LHCN-M2 (cell line): ENCODE data around the gene GPR3. TPM values are rescaled to one million over a fixed set of nuclear protein-coding genes. Genes with fewer than 3 reads are reported as not detected.
A peak's percentile ranks its signal among the peaks of the same experiment; 100 is the strongest.

Source experiments
- DNase-seq: peaks from one replicate; pipeline ENCODE4 v3.0.0-alpha.2; 2012; ENCODE audit warnings: low read depth
- total RNA-seq: library from RNA; depleted of rRNA; stranded (reverse); fragments of >200 nt; gene quantifications from 2 replicates; pipeline ENCODE4 v1.2.3, GENCODE V29; 2014

Gene GPR3
- total RNA-seq, 1 experiment from 2014 or later = 8.7 TPM

DNA sequence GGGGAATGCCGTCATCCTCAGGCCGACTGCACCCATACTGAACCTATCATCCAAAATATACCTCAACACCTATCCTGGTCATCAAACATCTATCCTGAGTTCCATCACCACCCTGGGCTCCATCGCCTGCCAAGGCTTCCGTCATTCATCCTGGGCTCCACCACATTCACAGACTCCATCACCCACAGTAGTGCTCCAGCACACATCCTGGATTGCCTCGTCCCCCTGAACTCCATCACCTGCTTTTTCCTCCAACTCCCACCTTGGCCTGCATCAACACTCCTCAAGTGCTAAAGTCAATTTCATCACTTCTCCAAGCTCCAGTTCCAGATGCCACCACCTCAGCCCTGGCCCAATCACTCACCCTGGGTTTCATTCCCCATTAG is 33.5 kb upstream of the GPR3 start:
- DNase-seq = no peak

DNA sequence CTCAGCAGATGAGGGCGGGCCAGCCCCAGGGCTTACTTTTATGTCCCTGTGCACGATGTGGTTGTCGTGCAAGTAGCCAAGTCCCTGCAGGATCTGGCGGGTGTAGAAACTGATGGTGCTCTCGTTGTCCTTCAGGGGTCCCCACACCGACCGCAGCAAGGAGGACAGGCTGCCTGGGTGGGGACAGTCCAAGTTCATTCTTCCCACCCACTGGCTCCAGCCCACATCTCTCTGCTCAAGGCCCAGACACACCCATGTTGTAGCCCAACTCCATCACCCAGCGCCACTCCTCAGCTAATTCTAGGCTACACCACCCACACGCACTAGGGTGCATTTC is 32.6 kb upstream of the GPR3 start:
- no peak for DNase-seq

DNA sequence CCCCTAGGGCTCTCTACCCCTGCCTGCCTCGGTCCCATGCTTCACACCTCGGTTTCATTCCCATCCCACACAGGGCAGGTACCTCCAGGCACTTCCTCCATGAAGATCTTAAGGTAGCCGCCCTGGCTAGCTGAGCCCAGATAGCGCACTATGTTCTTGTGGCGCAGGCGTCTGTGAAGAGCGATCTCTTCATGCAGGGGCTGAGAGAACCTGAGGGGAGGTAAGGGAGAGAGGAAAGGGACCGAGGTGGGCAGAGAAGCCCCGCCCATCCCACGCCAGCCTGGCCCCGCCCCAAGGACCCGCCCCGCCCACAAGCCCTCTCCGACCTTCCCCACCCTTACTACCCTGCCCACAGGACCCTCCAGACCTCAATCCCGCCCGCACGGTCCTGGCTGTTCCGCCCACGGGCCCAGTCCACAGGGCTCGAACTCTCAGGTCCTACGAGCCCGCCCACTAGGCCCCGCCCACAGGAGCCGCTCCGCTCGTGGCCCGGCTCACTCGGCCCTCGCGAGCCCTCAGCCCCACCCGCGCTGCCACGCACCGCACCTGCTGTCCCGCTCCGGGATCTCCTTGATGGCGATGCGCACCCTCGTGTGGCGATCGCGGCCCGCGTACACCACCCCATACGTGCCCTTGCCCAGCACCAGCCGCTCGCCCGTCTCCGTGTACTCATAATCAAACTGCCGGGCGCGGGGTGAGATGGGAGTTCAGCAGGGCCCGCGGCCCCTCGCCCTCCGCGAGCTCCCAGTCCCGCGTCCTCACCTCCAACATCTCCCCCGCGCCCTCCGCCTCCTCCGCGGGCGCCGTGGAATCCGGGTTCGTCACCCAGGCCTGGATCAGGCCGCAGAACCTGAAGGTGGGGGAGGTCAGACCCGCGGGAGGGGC is 32.0 kb upstream of the GPR3 start:
- no peak for DNase-seq

DNA sequence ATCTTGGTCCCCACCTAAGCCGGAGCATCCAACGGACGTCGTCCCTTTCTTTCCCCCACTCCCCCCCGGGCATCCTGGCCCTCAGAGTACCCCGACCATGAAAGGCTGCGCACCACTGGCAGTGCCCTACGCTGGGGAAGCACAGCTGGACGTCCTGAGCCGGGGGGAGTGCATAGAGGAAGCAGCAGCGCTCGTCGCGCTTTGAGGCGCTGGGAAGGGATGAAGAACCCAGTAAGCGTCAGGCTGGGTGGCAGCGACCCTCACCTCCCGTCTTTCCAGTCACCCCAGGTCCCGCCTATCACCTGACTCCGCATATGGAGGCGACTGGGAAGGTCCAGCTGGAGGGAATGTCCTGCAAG is 31.4 kb upstream of the GPR3 start:
- no peak for DNase-seq

DNA sequence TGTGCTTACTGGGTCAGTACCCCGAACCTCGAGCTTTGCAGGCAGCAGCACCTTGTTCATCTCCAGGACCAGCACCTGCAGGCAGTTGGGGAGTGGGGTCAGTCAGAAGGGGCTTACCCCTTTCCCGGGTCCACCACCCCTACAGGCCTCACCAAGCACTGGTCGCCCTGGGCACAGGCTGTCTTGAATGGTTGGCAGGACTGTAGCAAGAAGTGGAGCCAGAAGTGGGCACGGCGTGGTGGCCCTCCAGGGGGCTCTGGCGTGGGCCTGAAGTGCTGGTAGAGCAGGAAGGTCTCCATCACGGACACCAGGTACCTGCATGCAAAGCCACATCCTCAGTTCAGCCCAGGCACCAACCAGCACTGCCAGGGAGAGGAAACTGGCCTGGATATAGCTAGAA is 30.9 kb upstream of the GPR3 start:
- DNase-seq = no peak

DNA sequence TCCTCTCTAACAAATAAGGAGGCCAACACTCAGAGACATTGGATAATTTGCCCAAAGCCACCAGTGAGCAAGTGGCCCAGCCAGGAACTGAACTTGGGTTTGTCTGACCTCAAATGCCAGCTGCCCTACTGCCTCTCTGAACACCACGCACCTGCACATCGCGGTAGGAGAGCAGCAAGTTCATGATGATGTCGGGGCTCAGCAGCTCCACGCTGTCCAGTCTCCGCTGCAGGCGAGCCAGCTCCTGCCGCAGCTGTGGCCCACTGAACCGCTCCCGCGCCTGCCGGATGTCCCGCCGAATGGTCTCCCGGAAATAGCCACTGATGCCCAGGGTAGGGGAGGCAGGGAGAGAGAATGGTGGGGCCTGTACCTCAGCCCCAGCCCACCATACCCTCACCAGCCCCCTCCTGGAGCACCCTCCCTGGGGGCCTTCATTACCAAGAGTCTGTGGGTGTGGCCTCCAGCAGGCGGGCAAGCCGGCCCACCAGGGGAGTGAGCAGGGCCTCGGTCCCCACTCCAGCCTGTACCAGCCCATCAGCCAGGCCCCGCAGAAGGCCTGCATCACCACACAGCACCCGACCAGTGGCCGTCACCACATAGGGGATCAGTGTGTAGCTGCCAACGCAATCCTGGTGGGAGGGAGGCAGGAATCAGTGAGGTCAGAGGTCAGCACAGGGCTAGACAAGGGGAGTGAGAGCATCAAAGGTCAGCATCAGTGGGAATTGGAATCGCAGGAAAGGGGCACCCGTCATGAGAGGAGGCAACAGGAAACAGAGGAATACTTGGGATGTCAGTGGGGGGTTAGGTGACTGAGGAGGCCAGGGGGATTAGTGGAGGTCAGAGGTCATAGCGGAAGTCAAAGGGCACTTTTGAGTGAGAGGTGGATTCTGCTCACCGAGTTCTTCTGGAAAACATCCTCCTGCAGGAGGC is 28.4 kb upstream of the GPR3 start:
- no peak for DNase-seq

DNA sequence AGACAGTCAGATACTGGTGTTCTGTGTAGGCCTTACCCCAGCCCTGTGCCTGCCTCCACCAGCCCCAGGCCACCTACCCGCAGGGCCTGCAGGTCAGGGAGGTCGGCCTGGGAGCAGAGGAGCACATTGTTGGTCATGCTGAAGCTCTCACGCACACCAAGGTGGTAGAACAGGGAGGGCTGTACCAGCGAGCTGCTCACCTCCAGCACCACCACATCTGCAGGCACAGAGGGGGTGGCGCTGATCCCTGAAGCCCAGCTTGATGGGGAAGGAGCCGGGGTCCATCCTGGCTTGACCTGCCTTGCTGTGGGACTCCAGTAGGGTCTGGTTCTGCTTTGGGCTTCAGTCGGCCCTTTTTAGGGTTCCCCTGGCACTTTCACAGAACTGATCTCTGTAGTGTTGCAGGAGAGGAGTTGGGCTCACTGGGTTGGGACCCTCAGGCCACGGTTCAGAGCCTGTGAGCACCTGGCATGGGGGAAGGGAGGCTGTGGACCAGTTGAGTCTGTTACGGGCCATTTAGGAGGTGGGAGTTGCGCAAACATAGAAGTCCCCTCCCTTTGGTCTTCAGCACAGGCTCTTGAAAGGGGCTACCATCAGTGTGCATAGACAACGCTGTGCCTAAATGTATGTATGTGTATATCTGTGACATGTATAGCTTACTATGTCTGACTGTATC is 27.6 kb upstream of the GPR3 start:
- no peak for DNase-seq

DNA sequence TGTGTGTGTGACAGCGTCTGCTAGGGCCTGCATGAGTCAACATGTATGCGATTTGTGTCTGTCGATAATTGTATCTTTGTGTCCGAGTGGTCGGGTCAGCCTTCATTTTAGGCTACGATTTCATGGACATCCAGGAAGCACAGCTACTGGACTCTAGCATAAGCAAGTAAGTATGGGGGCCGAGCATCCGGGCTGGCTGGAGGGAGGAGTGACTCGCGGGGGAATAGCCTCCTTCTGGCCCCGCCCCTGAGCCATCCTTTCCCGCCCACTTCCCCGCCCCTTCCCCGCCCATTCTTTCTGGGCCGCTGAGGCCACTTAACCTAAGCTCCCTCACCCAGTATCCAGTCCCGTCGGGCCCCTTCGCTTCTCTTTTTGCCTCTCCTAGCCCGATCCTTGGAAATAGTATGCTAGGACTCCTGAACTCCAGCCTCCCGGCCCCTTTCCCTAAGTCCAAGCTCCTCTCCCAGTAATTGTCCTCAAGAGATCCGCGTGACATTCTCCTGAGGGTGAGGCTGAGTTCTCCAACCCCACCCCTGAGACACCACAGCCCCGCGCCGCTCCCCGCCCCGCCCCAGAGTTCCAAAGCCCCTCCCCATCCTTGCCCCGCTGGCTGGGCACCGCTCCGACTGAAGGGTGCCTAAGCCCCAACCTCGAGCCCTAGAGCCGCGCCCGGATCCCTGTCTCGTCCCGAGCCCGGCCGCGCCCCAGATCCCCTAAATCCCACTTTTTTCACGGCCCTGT is 26.9 kb upstream of the GPR3 start:
- peak; percentile 87 for DNase-seq

DNA sequence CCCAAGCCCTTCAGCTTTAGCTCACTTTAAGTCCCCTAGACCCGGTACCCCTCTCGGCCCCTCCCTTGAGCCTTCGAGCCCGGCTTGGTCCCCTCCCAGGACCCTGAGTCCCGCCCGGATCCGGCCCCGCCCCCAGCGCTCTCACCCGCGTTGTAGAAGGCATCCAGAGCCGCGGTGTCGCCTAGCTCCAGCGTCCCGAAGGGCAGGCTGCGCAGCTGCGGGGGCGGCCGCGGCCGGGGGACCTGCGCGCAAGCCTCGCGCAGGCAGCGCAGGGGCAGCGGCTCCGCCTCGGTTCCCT is 26.4 kb upstream of the GPR3 start:
- DNase-seq = peak; percentile 79

DNA sequence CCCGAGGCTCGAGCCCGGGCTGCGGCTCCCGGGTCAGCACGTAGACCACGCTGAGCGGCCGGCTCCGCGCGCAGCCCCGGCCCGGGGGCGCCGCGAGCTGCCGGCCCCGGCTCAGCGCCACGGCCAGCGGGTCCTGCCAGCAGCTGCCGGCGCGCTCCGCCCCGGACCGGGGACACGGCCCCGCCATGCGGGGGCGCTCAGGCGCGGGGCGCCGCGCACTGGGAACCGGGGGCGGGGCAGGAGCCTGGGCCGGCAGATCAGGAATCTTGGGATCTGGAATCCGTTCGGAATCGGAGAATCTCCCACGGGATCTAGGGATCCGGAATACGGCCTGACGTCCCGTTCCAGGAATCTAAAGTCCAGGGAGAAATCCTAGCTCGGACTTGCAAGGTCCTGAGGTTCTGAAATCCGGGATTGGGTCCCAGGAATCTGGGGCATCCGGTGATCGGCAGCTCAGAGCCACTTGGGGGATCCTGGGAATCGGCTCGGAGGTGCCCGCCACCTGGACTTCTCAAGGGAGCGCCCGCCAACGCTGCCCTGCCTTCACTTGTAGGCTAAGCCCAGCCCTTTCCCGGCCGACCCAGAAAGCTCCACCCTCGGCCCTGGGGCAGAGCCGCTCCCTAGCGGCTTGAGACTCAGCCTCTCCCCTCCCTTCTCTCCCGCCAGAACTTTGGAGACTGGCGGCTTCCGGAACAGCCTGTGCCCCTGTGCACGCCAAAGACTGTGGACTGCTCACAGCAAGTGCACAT is 25.8 kb upstream of the GPR3 start, which contains the start of gene MAP3K6:
TSS of gene MAP3K6 (minus strand) at position 551 of the 749 bp plus-strand sequence. CDS start at position 187, 364 bp downstream.
- peak; percentile 86 for DNase-seq

DNA sequence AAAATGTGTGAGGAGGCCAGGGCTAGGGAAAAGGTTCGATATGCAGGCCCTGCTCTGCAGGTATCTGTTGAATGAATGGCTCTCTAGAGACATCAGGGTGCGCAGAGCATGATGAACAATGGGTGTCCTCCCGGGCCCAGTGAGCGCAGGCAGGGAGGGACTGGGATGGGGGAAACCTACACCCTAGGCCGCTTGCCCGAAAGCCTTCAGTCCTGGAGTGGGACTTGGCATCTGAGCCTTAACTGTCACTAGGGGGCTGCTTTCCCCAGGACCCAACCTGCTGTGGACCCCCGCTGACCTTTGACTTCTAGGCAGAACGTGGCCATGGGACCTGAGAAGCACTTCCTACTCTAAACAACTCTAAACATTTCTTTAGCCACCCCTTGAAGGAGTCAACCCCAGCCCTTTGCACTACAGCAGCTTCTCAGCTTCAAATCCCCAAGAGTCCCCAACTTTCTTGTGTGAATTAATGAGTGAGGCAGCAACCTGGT is 25.2 kb upstream of the GPR3 start:
- DNase-seq = no peak

DNA sequence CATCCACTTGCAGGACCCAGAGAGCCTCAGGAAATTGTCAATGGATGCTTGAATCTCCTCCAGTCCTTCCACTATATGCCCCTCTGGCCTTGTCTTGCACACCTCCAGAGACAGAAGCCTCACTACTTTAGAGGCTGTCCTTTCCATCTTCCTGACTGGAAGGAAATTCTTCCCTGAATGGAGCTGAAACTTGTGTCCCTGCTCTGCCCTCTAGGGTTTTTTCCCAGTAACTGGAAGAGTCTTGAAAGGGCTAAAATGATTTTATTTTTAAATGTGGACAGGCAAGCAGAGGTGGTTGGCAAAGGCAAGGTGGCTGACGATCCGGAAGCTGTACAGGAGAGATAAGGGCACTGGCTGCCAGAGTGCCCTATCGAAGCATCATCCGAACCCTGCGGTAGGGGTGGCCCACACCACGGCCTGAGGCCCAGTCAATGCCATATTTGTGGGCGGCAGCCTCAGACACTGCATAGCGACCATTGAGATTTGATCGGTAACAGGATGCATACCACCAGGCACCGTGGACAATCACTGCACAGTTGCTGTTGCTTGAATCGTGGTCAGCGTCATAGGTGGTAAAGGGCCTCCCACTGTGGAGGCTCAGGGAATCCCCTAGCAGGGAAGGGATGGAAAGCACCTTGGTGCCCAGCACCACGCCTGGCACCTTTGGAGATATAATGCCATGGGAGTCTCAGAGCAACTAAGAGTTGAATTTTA is 23.4 kb upstream of the GPR3 start:
- peak; percentile 40 for DNase-seq

DNA sequence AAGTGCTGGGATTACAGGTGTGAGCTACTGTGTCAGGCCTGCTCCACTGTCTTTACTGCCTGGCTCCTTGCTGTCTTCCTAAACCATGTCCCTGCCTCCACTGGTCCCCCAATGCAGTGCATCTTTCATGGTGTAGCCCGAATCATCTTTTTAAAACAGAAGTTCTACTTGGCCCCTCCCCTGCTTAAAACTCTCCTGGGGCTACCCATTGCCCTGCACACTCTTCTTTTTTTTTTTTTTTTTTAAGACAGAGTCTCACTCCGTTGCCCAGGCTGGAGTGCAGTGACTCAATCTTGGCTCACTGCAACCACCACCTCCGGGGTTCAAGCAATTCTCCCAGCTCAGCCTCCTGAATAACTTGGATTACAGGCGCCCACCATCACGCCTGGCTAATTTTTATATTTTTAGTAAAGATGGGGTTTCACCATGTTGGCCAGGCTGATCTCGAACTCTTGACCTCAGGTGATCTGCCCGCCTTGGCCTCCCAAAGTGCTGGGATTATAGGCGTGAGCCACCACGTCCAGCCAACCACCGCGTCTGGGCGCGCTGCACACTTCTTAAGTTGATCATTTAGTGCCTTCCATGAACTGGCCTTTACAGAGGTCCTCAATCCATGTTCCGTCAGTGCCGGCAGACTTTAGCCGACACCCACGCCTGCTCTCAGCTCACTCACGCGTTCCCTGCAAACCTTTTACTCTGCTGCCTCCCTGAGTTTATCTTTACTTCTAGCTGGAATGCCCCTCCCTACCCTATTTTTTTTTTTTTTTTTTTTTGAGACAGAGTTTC is 20.2 kb upstream of the GPR3 start:
- DNase-seq = no peak

DNA sequence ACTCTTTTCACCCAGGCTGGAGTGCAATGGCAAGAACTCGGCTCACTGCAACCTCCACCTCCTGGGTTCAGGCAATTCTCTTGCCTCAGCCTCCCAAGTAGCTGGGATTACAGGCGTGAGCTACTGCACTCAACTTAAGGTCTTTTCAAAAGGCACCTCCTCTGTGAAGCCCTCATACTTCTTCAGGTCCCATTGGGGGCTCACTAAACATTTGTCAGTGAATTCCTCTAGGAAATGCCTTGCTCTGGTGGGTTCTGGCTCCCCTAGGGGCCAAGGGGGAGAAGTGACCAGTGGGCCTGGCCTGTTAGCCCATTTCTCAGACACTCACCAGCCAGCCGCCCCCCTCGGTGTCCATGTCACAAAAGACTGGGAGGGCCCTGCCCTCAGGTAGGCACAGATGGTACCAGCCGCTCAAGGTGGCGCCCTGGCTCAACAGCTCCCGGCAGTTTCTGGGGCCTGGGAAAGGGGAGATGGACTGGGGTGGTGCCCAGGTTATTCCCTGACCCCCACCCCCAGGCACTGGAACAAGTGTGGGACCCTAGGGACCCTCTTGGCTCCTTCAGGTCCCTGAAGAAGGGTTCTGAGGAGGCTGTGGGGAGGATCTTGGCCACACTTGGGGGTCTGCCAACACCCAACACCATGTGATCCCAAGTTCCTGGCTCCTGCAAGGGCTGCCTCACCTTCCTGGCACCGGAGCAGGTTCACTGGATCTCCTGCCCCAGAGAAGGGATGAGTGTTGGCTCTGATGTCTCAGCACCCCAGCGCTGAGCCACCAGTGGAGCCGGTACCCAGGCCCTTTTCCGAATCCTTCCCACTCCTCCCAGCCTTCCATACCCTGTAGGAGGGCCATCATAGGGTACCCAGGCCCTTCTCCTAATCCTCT is 19.4 kb upstream of the GPR3 start:
- DNase-seq = no peak

DNA sequence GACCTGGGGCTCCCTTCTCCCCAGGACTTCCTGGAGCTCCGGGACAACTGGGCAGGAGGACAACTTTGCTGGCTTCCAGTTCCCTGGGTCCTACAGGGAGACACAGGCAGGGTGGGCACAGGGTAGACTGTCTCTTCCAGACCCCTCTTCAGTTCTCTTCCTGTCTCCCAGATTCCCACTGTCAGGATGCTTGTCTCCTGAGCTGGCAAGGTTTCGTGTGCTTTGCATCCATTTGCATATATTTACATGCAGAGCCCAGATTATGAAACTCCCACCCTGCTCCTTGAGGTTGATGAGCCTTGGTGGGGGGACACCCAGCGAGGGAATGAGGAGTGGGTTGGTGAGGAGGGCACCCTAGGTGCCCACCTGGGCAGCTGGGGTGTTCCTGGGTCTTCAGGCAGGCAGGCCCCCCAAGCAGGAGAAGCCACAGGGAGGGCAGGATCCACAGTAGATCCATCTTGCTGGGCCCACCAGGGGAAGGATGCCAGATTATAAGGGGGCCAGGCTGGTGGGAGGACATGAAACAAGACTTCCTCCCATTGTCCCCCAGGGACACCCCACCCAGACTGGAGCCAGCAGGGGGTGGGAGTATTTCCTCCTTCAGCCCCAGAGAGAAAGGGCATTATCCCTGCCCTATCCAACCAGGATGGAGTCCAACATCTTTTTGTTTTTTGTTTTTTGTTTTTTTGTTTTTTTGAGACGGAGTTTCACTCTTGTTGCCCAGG is 17.9 kb upstream of the GPR3 start, which contains the start of gene FCN3:
TSS of gene FCN3 (minus strand) at position 463 of the 725 bp plus-strand sequence. CDS start at position 457, 6 bp downstream.
- no peak for DNase-seq

DNA sequence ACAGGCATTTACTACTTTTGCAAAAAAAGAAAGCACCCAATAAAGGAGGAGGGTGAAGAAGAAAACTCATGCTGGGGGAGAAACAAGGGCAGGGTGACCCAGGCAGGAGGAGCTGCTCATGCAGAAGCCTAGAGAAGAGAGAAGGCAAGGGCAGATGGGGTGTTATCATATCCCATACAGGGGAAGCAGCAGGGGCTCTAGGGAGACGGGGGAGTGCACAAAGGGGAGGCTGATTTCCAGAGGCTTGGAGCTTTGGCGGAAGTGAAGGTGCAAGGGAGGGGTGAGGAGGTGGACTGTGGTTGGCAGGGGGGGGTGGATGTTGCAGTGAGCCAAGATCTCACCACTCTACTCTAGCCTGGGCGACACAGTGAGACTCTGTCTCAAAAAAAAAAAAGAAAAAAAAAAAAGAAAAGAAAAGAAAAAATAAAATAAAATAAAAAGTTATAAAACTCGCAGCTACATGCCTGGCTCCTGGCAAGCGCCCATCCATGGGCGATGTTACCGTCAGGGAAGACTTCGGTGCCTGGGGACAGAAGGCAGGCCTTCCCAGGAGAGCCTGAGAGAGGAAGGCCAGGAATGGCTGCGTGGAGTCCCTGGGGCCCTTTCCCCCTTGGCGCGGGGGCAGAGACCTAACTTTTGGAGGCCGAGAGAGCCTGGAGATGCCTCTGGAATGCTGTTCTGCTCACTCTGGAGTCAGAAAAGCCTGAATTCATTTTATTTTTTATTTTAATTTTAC is 14.5 kb upstream of the GPR3 start:
- DNase-seq = no peak
